GM21619 (cell line): Measurements from ENCODE around the gene HBS1L.

Experiments
- ATAC-seq: cut with Tn5 transposase; IDR thresholded peaks from one replicate; pipeline ENCODE4 v1.9.1; 2021; ENCODE audit not compliant: unreplicated experiment

HBS1L gene

GRCh38 chr6:135037541-135037940 lies 17.1 kb downstream of the HBS1L start:
- ATAC-seq, result no peak

- ATAC-seq, result no peak
Observed at GRCh38 chr6:135036731-135037420, 17.7 kb downstream of the HBS1L start.

GRCh38 chr6:135033238-135033637 lies 21.4 kb downstream of the HBS1L start:
- no peak for ATAC-seq

- no peak for ATAC-seq
Observed at GRCh38 chr6:135030532-135031178, 24.0 kb downstream of the HBS1L start.

- peak; percentile 96 for ATAC-seq
Observed at GRCh38 chr6:135030056-135030473, 24.6 kb downstream of the HBS1L start.

- no peak for ATAC-seq
Observed at GRCh38 chr6:135025775-135026174, 28.8 kb downstream of the HBS1L start.

- ATAC-seq, result no peak
Observed at GRCh38 chr6:135025175-135025574, 29.4 kb downstream of the HBS1L start.

- no peak for ATAC-seq
Observed at GRCh38 chr6:135022050-135022697, 32.4 kb downstream of the HBS1L start.

GRCh38 chr6:135021310-135022049 lies 33.1 kb downstream of the HBS1L start:
- peak; percentile 70 for ATAC-seq

GRCh38 chr6:135018941-135019340 lies 35.7 kb downstream of the HBS1L start:
- ATAC-seq, result no peak

- no peak for ATAC-seq
Observed at GRCh38 chr6:135018052-135018451, 36.6 kb downstream of the HBS1L start.

- ATAC-seq, result peak; percentile 90
Observed at GRCh38 chr6:135014353-135014832, 40.2 kb downstream of the HBS1L start.

GRCh38 chr6:135013211-135013610 lies 41.4 kb downstream of the HBS1L start:
- ATAC-seq, result no peak

GRCh38 chr6:135012764-135013163 lies 41.9 kb downstream of the HBS1L start:
- ATAC-seq, result no peak

- ATAC-seq, result no peak
Observed at GRCh38 chr6:135012349-135012748, 42.3 kb downstream of the HBS1L start.

GRCh38 chr6:135008941-135009290 lies 45.7 kb downstream of the HBS1L start:
- no peak for ATAC-seq

- ATAC-seq, result peak; percentile 91
Observed at GRCh38 chr6:135008072-135008940, 46.3 kb downstream of the HBS1L start.

GRCh38 chr6:135006386-135006914 lies 48.2 kb downstream of the HBS1L start:
- ATAC-seq, result no peak

GRCh38 chr6:135004399-135004798 lies 50.2 kb downstream of the HBS1L start:
- no peak for ATAC-seq
